Neural progenitor cell (in vitro differentiated cells): ENCODE results near the gene LRRC7.

Experiments used
- CTCF ChIP-seq: fragments of 200-600 bp; sonication (generic); IDR thresholded peaks from 2 replicates; pipeline ENCODE4 v1.5.1; 2017; ENCODE audit warnings: antibody characterized with exemption, mild to moderate bottlenecking
- EZH2 ChIP-seq: fragments of 200-600 bp; sonication (generic); IDR thresholded peaks from 2 replicates; pipeline ENCODE4 v1.6.1; 2017; ENCODE audit warnings: antibody characterized with exemption, mild to moderate bottlenecking, moderate library complexity
- EZH2phosphoT487 ChIP-seq: fragments of 200-600 bp; sonication (generic); IDR thresholded peaks from 2 replicates; pipeline ENCODE4 v1.6.1; 2017; ENCODE audit warnings: antibody characterized with exemption

GRCh38 chr1:70008660-70009059 lies 440.9 kb downstream of the LRRC7 start:
- TF ChIP-seq CTCF (no peak), EZH2phosphoT487 (no peak), EZH2 (no peak)
